LNCAP (cell line): ENCODE results near the gene LCE1C.

ENCODE experiments used
- CTCF ChIP-seq: fragments of 450-650 bp; IDR thresholded peaks from 2 replicates; pipeline ENCODE4 v1.5.1; 2017; ENCODE audit warnings: mild to moderate bottlenecking

The LCE1C gene

GRCh38 chr1:152759453-152760173 is 46.8 kb downstream of the LCE1C start:
- no peak for TF ChIP-seq CTCF

- TF ChIP-seq CTCF = no peak
These were observed 47.8 kb downstream of the LCE1C start for GRCh38 chr1:152758636-152759035.

GRCh38 chr1:152757747-152758146 is 48.7 kb downstream of the LCE1C start, which contains the start of gene KPRP:
KPRP (plus strand) TSS chr1:152758025; CDS start chr1:152759589, 1,564 bp downstream.
- no peak for TF ChIP-seq CTCF

GRCh38 chr1:152756872-152757271 is 49.6 kb downstream of the LCE1C start:
- TF ChIP-seq CTCF = no peak
